GM21381 (cell line): ENCODE results near the gene C3orf18.
"Not testable (repeated sequence)": the region's sequence is repeated elsewhere in the genome, so short reads cannot be mapped to it uniquely, and the experiment has no call there.

Experiments
- ATAC-seq: cut with Tn5 transposase; IDR thresholded peaks from one replicate; pipeline ENCODE4 v1.9.1; 2021; ENCODE audit warnings: mild to moderate bottlenecking, moderate library complexity; ENCODE audit not compliant: unreplicated experiment

C3orf18 gene

GRCh38 chr3:50525191-50525910, 42.2 kb downstream of the C3orf18 start:
- no peak for ATAC-seq

GRCh38 chr3:50524746-50525145, 42.8 kb downstream of the C3orf18 start:
- ATAC-seq: no peak

- ATAC-seq: no peak
Observed at GRCh38 chr3:50523279-50523811, 44.2 kb downstream of the C3orf18 start.

- ATAC-seq: no peak
Observed at GRCh38 chr3:50521572-50521971, 46.0 kb downstream of the C3orf18 start.

GRCh38 chr3:50520849-50521248, 46.7 kb downstream of the C3orf18 start:
- ATAC-seq: no peak

GRCh38 chr3:50519471-50520089, 48.0 kb downstream of the C3orf18 start:
- no peak for ATAC-seq

GRCh38 chr3:50518436-50518835, 49.1 kb downstream of the C3orf18 start:
- ATAC-seq: no peak

GRCh38 chr3:50517721-50518206, 49.8 kb downstream of the C3orf18 start:
- no peak for ATAC-seq

- no peak for ATAC-seq
Observed at GRCh38 chr3:50516440-50516871, 51.1 kb downstream of the C3orf18 start.

GRCh38 chr3:50515565-50516439, 51.7 kb downstream of the C3orf18 start:
- no peak for ATAC-seq

- ATAC-seq: not testable (repeated sequence)
Observed at GRCh38 chr3:50512908-50513307, 54.6 kb downstream of the C3orf18 start.

- ATAC-seq: no peak
Observed at GRCh38 chr3:50512131-50512530, 55.4 kb downstream of the C3orf18 start.

GRCh38 chr3:50510325-50510724, 57.2 kb downstream of the C3orf18 start:
- ATAC-seq: no peak

GRCh38 chr3:50509715-50510114, 57.8 kb downstream of the C3orf18 start:
- ATAC-seq: no peak

- ATAC-seq: no peak
Observed at GRCh38 chr3:50508821-50509220, 58.7 kb downstream of the C3orf18 start.
